ENCODE data around the gene PTPN6.
A peak's percentile ranks its signal among the peaks of the same experiment; 100 is the strongest.

The PTPN6 gene

GRCh38 chr12:6944381-6945186 lies 6.6 kb upstream of the PTPN6 start:
- Mint-ChIP-seq H3K4me3 (peak overlapping the region; percentile 98), H3K9me3 (no peaks in the 10 kb centered on the region), H3K36me3 (ENCODE audit: low read depth) (peaks cover 26% of the 10 kb centered on the region), H3K4me1 (ENCODE audit: low read depth) (peaks cover 71% of the 10 kb centered on the region), H3K27ac (peak overlapping the region; percentile 99), H3K27me3 (peaks cover 4% of the 10 kb centered on the region)

- peaks cover 4% of the 10 kb centered on the region for H3K27me3 Mint-ChIP-seq
- peaks cover 81% of the 10 kb centered on the region for H3K4me1 Mint-ChIP-seq (ENCODE audit: low read depth)
- peak overlapping the region; percentile 99 for H3K27ac Mint-ChIP-seq
- no peaks in the 10 kb centered on the region for H3K9me3 Mint-ChIP-seq
- peak overlapping the region; percentile 98 for H3K4me3 Mint-ChIP-seq
- H3K36me3 Mint-ChIP-seq (ENCODE audit: low read depth) = peaks cover 23% of the 10 kb centered on the region
Measured at GRCh38 chr12:6945613-6946012, 5.5 kb upstream of the PTPN6 start.

DNA sequence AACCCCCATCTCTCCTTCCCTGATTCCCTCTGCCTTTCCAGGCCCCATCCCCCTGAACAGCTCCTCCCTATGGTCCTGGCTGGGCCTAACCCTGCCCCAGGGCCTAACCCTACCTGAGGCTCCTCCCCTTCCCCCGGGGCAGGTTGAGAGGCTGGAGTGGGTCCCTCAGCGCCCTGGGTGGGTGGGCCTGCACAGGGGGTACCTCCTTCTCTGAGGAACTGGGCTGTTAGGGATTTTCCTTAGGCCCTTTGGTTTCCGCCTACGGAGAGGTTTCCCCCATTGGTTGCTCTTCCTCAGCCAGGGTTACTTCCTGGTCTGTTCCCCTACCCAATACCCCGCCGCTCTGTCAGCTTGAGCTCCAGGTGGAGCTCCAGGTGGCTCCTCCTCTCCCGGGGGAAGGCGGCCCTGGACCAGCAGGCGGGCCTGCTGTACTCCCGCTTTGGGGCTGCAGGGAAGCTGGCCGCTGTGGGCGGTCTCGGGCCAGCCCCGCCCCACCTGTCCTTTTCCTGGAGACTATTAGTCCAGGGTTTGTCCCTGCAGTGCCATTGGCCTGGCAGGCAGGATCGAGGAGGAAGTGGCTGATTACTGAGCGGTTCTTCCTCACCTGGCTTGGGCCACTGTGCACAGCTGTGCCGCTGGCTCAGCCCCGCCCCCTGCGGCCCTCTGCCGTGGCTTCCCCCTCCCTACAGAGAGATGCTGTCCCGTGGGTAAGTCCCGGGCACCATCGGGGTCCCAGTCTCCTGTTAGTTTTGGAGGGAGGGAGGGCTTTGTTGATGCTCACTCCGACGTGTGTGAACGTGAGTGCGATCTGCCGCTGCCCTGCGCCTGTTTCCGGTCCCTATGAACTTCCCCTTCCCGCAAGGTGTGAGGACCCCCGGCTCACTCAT lies 4.9 kb upstream of the PTPN6 start:
- H3K27me3 Mint-ChIP-seq = peaks cover 4% of the 10 kb centered on the region
- H3K4me3 Mint-ChIP-seq = peak overlapping the region; percentile 98
- H3K4me1 Mint-ChIP-seq (ENCODE audit: low read depth) = peaks cover 86% of the 10 kb centered on the region
- peak overlapping the region; percentile 99 for H3K27ac Mint-ChIP-seq
- no peaks in the 10 kb centered on the region for H3K9me3 Mint-ChIP-seq
- peaks cover 23% of the 10 kb centered on the region for H3K36me3 Mint-ChIP-seq (ENCODE audit: low read depth)

GRCh38 chr12:6946920-6947374 lies 4.2 kb upstream of the PTPN6 start:
- Mint-ChIP-seq H3K27ac (peak overlapping the region; percentile 99), H3K9me3 (no peaks in the 10 kb centered on the region), H3K4me3 (peak overlapping the region; percentile 98), H3K4me1 (ENCODE audit: low read depth) (peaks cover 86% of the 10 kb centered on the region), H3K36me3 (ENCODE audit: low read depth) (peaks cover 23% of the 10 kb centered on the region), H3K27me3 (peaks cover 4% of the 10 kb centered on the region)

- peak overlapping the region; percentile 98 for H3K4me3 Mint-ChIP-seq
Measured at GRCh38 chr12:6947615-6948014, 3.5 kb upstream of the PTPN6 start.

DNA sequence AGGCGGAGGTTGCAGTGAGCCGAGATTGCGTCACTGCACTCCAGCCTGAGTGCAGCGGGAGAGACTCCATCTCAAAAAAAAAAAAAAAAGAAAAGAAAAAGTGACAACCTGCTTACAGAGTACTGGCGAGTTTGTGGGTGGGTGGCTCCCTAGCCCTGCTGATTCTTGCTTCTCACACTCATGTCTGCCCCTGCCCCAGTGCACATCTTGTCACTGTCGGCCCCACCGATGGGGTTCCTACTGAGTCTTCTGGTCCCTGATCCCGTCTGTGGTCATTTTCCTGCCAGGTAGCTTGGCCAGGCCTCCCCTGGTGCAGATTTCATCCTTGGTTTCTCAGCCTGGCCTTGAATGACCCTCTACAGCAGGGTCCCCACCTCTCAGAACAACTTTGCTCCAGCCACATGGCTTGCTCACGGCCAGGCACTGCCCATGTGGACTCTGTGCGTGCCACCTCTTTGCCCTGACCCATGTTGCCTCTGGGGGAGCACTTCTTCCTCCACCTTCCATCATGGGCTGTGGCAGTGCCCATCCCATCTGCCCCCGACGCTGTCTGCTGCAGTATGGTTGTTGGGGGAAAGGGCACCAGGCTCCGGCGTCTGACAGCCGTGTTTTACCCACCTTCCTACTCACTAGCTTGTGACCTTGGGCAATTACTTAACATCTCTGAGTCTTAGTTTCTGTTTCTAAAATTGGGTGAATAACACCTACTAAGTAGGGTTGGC lies 2.1 kb upstream of the PTPN6 start:
- H3K27me3 Mint-ChIP-seq = no peaks in the 10 kb centered on the region
- H3K36me3 Mint-ChIP-seq (ENCODE audit: low read depth) = peaks cover 38% of the 10 kb centered on the region
- no peaks in the 10 kb centered on the region for H3K9me3 Mint-ChIP-seq
- peak overlapping the region; percentile 99 for H3K27ac Mint-ChIP-seq
- peak overlapping the region; percentile 66 for H3K4me3 Mint-ChIP-seq
- peaks cover 80% of the 10 kb centered on the region for H3K4me1 Mint-ChIP-seq (ENCODE audit: low read depth)

More at GRCh38 chr12:6947615-6948014, 3.5 kb upstream of the PTPN6 start:
- H3K4me1 Mint-ChIP-seq (ENCODE audit: low read depth) = peaks cover 80% of the 10 kb centered on the region
- peaks cover 28% of the 10 kb centered on the region for H3K36me3 Mint-ChIP-seq (ENCODE audit: low read depth)
- H3K9me3 Mint-ChIP-seq = no peaks in the 10 kb centered on the region
- H3K27ac Mint-ChIP-seq = peak overlapping the region; percentile 85
- peaks cover 4% of the 10 kb centered on the region for H3K27me3 Mint-ChIP-seq

GRCh38 chr12:6950401-6950801 lies 755 bp upstream of the PTPN6 start:
- peak overlapping the region; percentile 98 for H3K4me3 Mint-ChIP-seq
- H3K27ac Mint-ChIP-seq = peak overlapping the region; percentile 99
- H3K4me1 Mint-ChIP-seq (ENCODE audit: low read depth) = peaks cover 81% of the 10 kb centered on the region
- peaks cover 46% of the 10 kb centered on the region for H3K36me3 Mint-ChIP-seq (ENCODE audit: low read depth)
- H3K9me3 Mint-ChIP-seq = no peaks in the 10 kb centered on the region
- H3K27me3 Mint-ChIP-seq = no peaks in the 10 kb centered on the region

- Mint-ChIP-seq H3K27me3 (no peaks in the 10 kb centered on the region), H3K36me3 (ENCODE audit: low read depth) (peaks cover 50% of the 10 kb centered on the region), H3K27ac (peak overlapping the region; percentile 99), H3K4me3 (peak overlapping the region; percentile 98), H3K4me1 (ENCODE audit: low read depth) (peaks cover 81% of the 10 kb centered on the region), H3K9me3 (no peaks in the 10 kb centered on the region)
Measured at GRCh38 chr12:6951551-6952120, 480 bp downstream of the PTPN6 start.

- Mint-ChIP-seq H3K36me3 (ENCODE audit: low read depth) (peaks cover 56% of the 10 kb centered on the region), H3K9me3 (no peaks in the 10 kb centered on the region), H3K27ac (peak overlapping the region; percentile 99)
Measured at GRCh38 chr12:6952121-6952862, 1.1 kb downstream of the PTPN6 start.

DNA sequence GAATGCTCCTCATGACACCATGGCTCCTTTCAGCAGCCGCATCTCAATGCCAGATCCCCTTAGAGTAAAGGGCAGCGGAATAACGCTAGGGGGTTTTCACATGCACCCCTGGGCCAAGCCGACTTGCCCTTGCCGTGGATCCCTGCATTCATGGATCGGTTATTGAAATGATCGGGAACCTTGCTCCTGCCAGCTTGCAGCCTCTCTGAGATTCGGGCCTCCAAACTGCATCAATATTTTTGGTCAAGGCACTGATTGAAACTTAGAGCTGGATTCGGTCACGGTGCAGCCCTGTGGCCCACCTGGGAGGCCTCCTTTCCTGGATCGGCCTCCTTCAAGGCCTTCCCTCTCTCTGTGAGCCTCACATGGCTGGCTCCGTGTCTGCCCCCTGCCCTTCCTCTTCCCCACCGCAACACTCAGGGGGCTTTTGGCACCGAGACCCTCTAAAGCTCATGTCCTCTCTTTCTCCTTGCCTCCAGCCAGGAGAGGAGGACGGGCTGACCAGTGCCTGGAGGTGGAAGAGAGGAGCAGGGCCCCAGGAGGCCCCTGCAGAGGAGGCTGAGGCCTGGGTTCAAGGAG lies 1.8 kb downstream of the PTPN6 start:
- H3K4me3 Mint-ChIP-seq = peak overlapping the region; percentile 98
- H3K9me3 Mint-ChIP-seq = no peaks in the 10 kb centered on the region
- H3K27me3 Mint-ChIP-seq = no peaks in the 10 kb centered on the region
- H3K4me1 Mint-ChIP-seq (ENCODE audit: low read depth) = peaks cover 81% of the 10 kb centered on the region
- H3K36me3 Mint-ChIP-seq (ENCODE audit: low read depth) = peaks cover 58% of the 10 kb centered on the region
- H3K27ac Mint-ChIP-seq = peak overlapping the region; percentile 99

More at GRCh38 chr12:6952121-6952862, 1.1 kb downstream of the PTPN6 start:
- Mint-ChIP-seq H3K4me3 (peak overlapping the region; percentile 98), H3K27me3 (no peaks in the 10 kb centered on the region), H3K4me1 (ENCODE audit: low read depth) (peaks cover 81% of the 10 kb centered on the region)

DNA sequence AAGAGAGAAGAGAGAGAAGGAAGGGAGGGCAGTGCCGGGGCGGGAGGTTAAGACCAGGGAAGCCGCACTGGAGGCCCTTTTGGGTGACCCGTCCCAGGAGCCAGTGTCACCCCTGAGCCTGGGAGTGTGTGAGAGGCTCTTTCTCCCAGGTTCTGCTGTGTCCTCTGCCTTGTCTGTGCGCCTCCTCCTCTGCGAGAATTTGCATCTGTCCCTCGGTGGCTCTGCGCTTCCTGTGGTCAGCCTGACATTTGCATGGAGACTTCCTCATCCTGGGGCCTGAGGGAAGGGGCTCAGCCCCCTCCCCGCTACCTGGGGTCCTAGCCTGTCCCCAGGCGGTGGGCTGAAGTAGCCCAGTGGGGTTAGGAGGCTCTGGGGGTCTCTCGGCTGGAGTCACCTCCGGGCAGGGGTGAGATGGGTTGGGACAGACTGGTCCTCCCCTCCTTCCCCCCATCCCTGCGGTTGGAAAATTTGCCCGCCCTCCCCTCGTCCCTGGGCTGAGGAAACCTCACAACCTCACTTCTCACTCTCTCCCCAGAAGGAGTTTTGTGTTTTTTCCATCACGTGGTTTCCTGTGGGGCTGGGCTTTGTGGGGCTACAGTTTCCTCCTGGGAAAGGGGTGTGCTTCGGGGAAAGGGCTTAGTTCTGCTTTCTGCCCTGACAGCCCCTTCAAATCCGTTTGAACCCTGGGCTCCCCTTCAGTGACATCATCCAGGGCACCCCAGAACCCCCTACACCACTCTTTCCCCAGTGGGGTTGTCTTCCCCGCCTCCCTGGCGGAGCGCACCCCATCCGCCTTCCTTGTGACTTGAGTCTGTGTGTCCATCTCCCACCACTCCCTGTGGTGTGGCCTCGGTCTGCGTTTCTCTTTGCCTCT lies 2.5 kb downstream of the PTPN6 start:
- peaks cover 65% of the 10 kb centered on the region for H3K36me3 Mint-ChIP-seq (ENCODE audit: low read depth)
- H3K4me3 Mint-ChIP-seq = peak overlapping the region; percentile 98
- H3K27me3 Mint-ChIP-seq = no peaks in the 10 kb centered on the region
- no peaks in the 10 kb centered on the region for H3K9me3 Mint-ChIP-seq
- peaks cover 81% of the 10 kb centered on the region for H3K4me1 Mint-ChIP-seq (ENCODE audit: low read depth)
- peak overlapping the region; percentile 99 for H3K27ac Mint-ChIP-seq

DNA sequence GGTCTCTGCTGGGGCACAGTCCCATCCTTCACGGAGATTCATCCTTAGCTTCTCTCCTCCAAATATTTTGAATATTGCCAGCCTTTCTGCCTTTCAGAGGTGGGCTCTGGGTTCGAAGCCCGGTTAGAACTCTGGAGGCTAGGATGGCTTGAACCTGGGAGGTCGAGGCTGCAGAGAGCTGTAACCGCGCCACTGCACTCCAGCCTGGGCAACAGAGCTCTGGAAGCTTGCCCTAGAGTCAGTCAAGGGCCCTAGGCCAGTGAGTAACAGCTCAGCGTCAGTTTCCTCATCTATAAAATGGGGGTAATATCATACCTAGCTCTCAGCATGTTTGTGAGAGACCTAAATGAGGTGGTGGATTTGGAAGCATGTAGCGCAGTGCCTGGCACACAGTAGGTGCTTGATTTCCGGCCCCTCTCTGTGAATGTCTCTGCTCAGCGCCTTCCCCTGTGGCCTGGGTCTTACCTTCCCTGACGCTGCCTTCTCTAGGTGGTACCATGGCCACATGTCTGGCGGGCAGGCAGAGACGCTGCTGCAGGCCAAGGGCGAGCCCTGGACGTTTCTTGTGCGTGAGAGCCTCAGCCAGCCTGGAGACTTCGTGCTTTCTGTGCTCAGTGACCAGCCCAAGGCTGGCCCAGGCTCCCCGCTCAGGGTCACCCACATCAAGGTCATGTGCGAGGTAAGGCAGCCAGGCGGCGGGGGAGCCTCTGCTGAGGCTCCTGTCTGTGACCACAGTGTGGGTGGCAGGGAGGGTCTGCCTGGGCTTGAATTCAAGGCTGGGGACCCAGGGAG lies 3.4 kb downstream of the PTPN6 start:
- peaks cover 81% of the 10 kb centered on the region for H3K4me1 Mint-ChIP-seq (ENCODE audit: low read depth)
- peaks cover 73% of the 10 kb centered on the region for H3K36me3 Mint-ChIP-seq (ENCODE audit: low read depth)
- H3K27me3 Mint-ChIP-seq = no peaks in the 10 kb centered on the region
- H3K4me3 Mint-ChIP-seq = peak overlapping the region; percentile 98
- peak overlapping the region; percentile 99 for H3K27ac Mint-ChIP-seq
- H3K9me3 Mint-ChIP-seq = no peaks in the 10 kb centered on the region

All from stimulated activated naive CD8-positive, alpha-beta T cell treated with anti-CD3 and anti-CD28 coated beads, Interleukin-15, Interleukin-2, amounts not matched to agents 100 ng/mL and 50 ng/mL, for 24 hours (primary cell).